H9 (cell line): Measurements from ENCODE around the gene ATXN10. TPM values are rescaled to one million over a fixed set of nuclear protein-coding genes. Genes with fewer than 3 reads are reported as not detected.

ENCODE experiments used
- DNase-seq: peaks from one replicate; pipeline ENCODE4 v3.0.0-alpha.2; 2017
- H2AFZ ChIP-seq: one replicate; pipeline ENCODE4 v1.6.1; 2013; ENCODE audit warnings: mild to moderate bottlenecking, low read length, control low read depth, moderate library complexity
- H2AK5ac ChIP-seq: 2 replicates; pipeline ENCODE4 v1.6.1; 2013; ENCODE audit warnings: low read length, control low read depth, mixed read lengths; ENCODE audit not compliant: insufficient read length
- H2BK120ac ChIP-seq: one replicate; pipeline ENCODE4 v1.6.1; 2013; ENCODE audit warnings: low read depth, mild to moderate bottlenecking, low read length, control low read depth, inconsistent platforms; ENCODE audit not compliant: poor library complexity, severe bottlenecking
- H2BK12ac ChIP-seq: 2 replicates; pipeline ENCODE4 v1.6.1; 2013; ENCODE audit warnings: low read length, control low read depth, mixed read lengths, low read depth; ENCODE audit not compliant: insufficient read length
- H2BK15ac ChIP-seq: 2 replicates; pipeline ENCODE4 v1.6.1; 2013; ENCODE audit warnings: low read depth, low read length, control low read depth
- H2BK20ac ChIP-seq: one replicate; pipeline ENCODE4 v1.6.1; 2013; ENCODE audit warnings: low read depth, mild to moderate bottlenecking, low read length, control low read depth, inconsistent platforms; ENCODE audit not compliant: poor library complexity, severe bottlenecking
- H2BK5ac ChIP-seq: 2 replicates; pipeline ENCODE4 v1.6.1; 2013; ENCODE audit warnings: low read length, control low read depth, mixed read lengths; ENCODE audit not compliant: insufficient read length
- H3K14ac ChIP-seq: 2 replicates; pipeline ENCODE4 v1.6.1; 2013; ENCODE audit warnings: low read length, control low read depth; ENCODE audit not compliant: insufficient read depth
- H3K18ac ChIP-seq: 2 replicates; pipeline ENCODE4 v1.6.1; 2013; ENCODE audit warnings: low read depth, mild to moderate bottlenecking, mixed read lengths, low read length, control low read depth; ENCODE audit not compliant: insufficient read length
- H3K23ac ChIP-seq: 2 replicates; pipeline ENCODE4 v1.6.1; 2013; ENCODE audit warnings: low read length, control low read depth, mixed read lengths, low read depth; ENCODE audit not compliant: insufficient read length
- H3K23me2 ChIP-seq: 2 replicates; pipeline ENCODE4 v1.6.1; 2013; ENCODE audit warnings: low read depth, mild to moderate bottlenecking, mixed read lengths, low read length, control low read depth; ENCODE audit not compliant: insufficient read length, poor library complexity, severe bottlenecking
- H3K27ac ChIP-seq: 2 replicates; pipeline ENCODE4 v1.5.1; 2013; ENCODE audit warnings: low read length, control low read depth, mixed read lengths, low read depth; ENCODE audit not compliant: insufficient read length
- H3K27me3 ChIP-seq: 2 replicates; pipeline ENCODE4 v1.6.1; 2013; ENCODE audit warnings: low read length, control low read depth, inconsistent platforms; ENCODE audit not compliant: insufficient read depth
- H3K4ac ChIP-seq: 2 replicates; pipeline ENCODE4 v1.6.1; 2013; ENCODE audit warnings: low read depth, mild to moderate bottlenecking, control low read depth, inconsistent platforms, low read length, moderate library complexity
- H3K4me1 ChIP-seq: 2 replicates; pipeline ENCODE4 v1.6.1; 2013; ENCODE audit warnings: low read length, control low read depth, inconsistent platforms; ENCODE audit not compliant: insufficient read depth
- H3K4me2 ChIP-seq: 2 replicates; pipeline ENCODE4 v1.6.1; 2013; ENCODE audit warnings: low read length, control low read depth, mixed read lengths; ENCODE audit not compliant: insufficient read length, insufficient read depth
- H3K56ac ChIP-seq: 2 replicates; pipeline ENCODE4 v1.6.1; 2013; ENCODE audit warnings: low read depth, mild to moderate bottlenecking, mixed read lengths, low read length, control low read depth; ENCODE audit not compliant: insufficient read length
- H3K79me1 ChIP-seq: 2 replicates; pipeline ENCODE4 v1.6.1; 2013; ENCODE audit warnings: low read depth, mild to moderate bottlenecking, moderate library complexity, low read length, control low read depth, inconsistent platforms; ENCODE audit not compliant: insufficient read depth, poor library complexity, severe bottlenecking
- H3K79me2 ChIP-seq: 2 replicates; pipeline ENCODE4 v1.6.1; 2013; ENCODE audit warnings: low read length, control low read depth, inconsistent platforms; ENCODE audit not compliant: insufficient read depth
- H3K9ac ChIP-seq: 2 replicates; pipeline ENCODE4 v1.6.1; 2013; ENCODE audit warnings: low read length, control low read depth, mixed read lengths; ENCODE audit not compliant: insufficient read length; ENCODE audit errors: extremely low read depth
- H3K9me3 ChIP-seq: one replicate; pipeline ENCODE4 v1.6.1; 2013; ENCODE audit warnings: low read depth, low read length, inconsistent platforms; ENCODE audit not compliant: control insufficient read depth
- H3T11ph ChIP-seq: one replicate; pipeline ENCODE4 v1.6.1; 2013; ENCODE audit warnings: mild to moderate bottlenecking, low read length, control low read depth, inconsistent platforms
- H4K20me1 ChIP-seq: one replicate; pipeline ENCODE4 v1.6.1; 2013; ENCODE audit not compliant: control insufficient read depth, insufficient read length, insufficient read depth
- H4K5ac ChIP-seq: 2 replicates; pipeline ENCODE4 v1.6.1; 2013; ENCODE audit warnings: low read depth, mild to moderate bottlenecking, mixed read lengths, low read length, control low read depth; ENCODE audit not compliant: insufficient read length
- H4K8ac ChIP-seq: replicated peaks from 2 replicates; pipeline ENCODE4 v1.6.1; 2013; ENCODE audit warnings: low read length, control low read depth, mixed read lengths, low read depth; ENCODE audit not compliant: insufficient read length
- H4K91ac ChIP-seq: 2 replicates; pipeline ENCODE4 v1.6.1; 2013; ENCODE audit warnings: low read depth, mild to moderate bottlenecking, moderate library complexity, mixed read lengths, low read length, control low read depth; ENCODE audit not compliant: insufficient read length
- H3K27ac Mint-ChIP-seq, 3 experiments: 2 replicates in 2 of 3; 3 replicates in 1 of 3; pipeline ENCODE4 v1.8.0; 2020 to 2021; ENCODE audit warnings: mixed read lengths in 3 of 3, mild to moderate bottlenecking in 1 of 3, moderate library complexity in 1 of 3
- H3K27me3 Mint-ChIP-seq: 2 replicates; pipeline ENCODE4 v1.8.0; 2021; ENCODE audit warnings: low read depth, mild to moderate bottlenecking, moderate library complexity, mixed read lengths
- H3K36me3 Mint-ChIP-seq, 3 experiments: 2 replicates in 2 of 3; 3 replicates in 1 of 3; pipeline ENCODE4 v1.8.0; 2020 to 2021; ENCODE audit warnings: low read depth in 3 of 3, mixed read lengths in 3 of 3; ENCODE audit not compliant: insufficient read depth in 1 of 3
- H3K4me1 Mint-ChIP-seq, 2 experiments: 2 replicates each; pipeline ENCODE4 v1.8.0; 2020; ENCODE audit warnings: mixed read lengths in 2 of 2
- H3K4me3 Mint-ChIP-seq, 2 experiments: 2 replicates in 1 of 2; 3 replicates in 1 of 2; pipeline ENCODE4 v1.8.0; 2020 to 2021; ENCODE audit warnings: mild to moderate bottlenecking in 2 of 2, mixed read lengths in 2 of 2, moderate library complexity in 1 of 2
- H3K9me3 Mint-ChIP-seq, 2 experiments: 2 replicates in 1 of 2; 3 replicates in 1 of 2; pipeline ENCODE4 v1.8.0; 2020; ENCODE audit warnings: mild to moderate bottlenecking in 2 of 2, mixed read lengths in 2 of 2, moderate library complexity in 1 of 2
- WGBS: extraction: QIAGEN DNeasy Blood & Tissue Kit; methylation state at CpG from one replicate; pipeline ENCODE4 v1.1.7; 2013; ENCODE audit warnings: missing lambda C conversion rate, low lambda C conversion rate, mixed read lengths; ENCODE audit not compliant: insufficient read length; ENCODE audit errors: extremely low coverage; 5-methylcytosine and 5-hydroxymethylcytosine counted together
- total RNA-seq: library from RNA; stranded (reverse); gene quantifications from 2 replicates; pipeline ENCODE4 v1.2.1, GENCODE V29; 2021
- TF ChIP-seq, protein P1 (sequence below): fragments of 200-600 bp; sonication (generic); conservative IDR thresholded peaks from 3 replicates; pipeline ENCODE4 v1.8.0; 2021; ENCODE audit warnings: antibody characterized with exemption, mild to moderate bottlenecking

The ATXN10 gene
- total RNA-seq, 1 experiment from 2014 or later: 210 TPM

DNA sequence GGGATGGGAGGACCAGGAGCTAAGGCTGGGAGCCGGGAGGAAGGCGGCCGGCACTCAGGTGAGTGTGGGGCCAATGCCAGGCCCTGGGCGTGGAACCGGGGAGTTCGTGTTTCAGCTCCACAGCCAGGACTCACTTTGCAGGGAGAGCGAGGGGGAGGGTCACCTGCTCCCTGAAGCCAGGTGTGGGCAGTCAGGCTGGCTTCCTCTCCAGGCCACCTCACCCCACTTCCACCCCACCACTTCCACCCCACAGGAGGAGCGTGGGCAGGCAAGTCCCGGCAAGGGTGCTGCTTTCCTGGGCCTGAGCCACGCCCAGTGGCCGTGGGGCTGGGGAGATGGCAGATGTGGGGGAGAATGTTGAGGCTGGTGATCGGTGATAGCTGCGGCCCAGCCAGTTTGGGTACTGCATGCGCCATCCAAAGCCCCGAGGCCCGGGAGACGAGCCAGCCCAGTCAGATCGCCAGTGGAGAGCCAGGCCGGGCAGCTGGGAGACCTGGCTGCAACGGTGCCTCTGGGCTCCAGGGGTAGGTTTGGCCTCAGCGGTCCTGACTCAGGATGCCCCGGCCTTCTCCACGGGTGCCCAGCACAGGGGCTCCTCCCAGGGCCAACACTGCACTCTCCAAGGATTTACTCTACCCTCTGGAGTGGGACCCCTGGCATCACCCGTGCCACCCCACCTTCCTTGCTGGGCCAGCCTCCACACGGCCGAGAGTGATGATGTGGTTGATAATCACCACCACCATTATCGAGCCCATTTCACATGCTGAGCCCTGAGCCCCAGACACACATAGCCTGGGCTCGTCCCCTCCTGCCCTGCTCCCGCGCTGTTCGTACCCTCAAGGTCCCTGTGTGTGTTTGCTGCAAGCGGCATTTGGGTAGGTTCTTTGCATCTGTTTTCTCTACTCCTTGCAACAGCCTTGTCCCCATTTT, 211.5 kb downstream of the ATXN10 start:
- no peak overlapping the region for H2BK12ac ChIP-seq
- Mint-ChIP-seq H3K4me3 (no peak overlapping the region; a peak in 1 of 5 replicates), H3K36me3 (no peaks in the 10 kb centered on the region), H3K4me1 (peaks cover 5 to 25% of the 10 kb centered on the region in 2 experiments), H3K27ac (peak overlapping the region in 1 of 3 experiments; percentile 44; a peak in 1 of 7 replicates), H3K9me3 (no peaks in the 10 kb centered on the region), H3K27me3 (peaks cover 5% of the 10 kb centered on the region)
- H3K27me3 ChIP-seq: peaks cover 3% of the 10 kb centered on the region; the same call in 1 of the 2 replicates
- no peaks in the 10 kb centered on the region for H3K23me2 ChIP-seq
- no peak overlapping the region for H3K9ac ChIP-seq
- H3K23ac ChIP-seq: no peak overlapping the region
- no peak overlapping the region for H3K4me2 ChIP-seq
- H3K79me1 ChIP-seq: no peaks in the 10 kb centered on the region
- no peaks in the 10 kb centered on the region for H3K9me3 ChIP-seq
- H4K20me1 ChIP-seq: no peaks in the 10 kb centered on the region
- no peak overlapping the region for H2BK5ac ChIP-seq
- no peak overlapping the region for H2AFZ ChIP-seq
- H3T11ph ChIP-seq: no peak overlapping the region
- H3K4me1 ChIP-seq: no peaks in the 10 kb centered on the region
- H2AK5ac ChIP-seq: no peak overlapping the region
- peak; percentile 20 for DNase-seq
- H4K91ac ChIP-seq: no peak overlapping the region
- no peak overlapping the region for H3K4ac ChIP-seq
- no peaks in the 10 kb centered on the region for H3K79me2 ChIP-seq
- H4K8ac ChIP-seq: no peak overlapping the region
- TF ChIP-seq, protein P1, sequence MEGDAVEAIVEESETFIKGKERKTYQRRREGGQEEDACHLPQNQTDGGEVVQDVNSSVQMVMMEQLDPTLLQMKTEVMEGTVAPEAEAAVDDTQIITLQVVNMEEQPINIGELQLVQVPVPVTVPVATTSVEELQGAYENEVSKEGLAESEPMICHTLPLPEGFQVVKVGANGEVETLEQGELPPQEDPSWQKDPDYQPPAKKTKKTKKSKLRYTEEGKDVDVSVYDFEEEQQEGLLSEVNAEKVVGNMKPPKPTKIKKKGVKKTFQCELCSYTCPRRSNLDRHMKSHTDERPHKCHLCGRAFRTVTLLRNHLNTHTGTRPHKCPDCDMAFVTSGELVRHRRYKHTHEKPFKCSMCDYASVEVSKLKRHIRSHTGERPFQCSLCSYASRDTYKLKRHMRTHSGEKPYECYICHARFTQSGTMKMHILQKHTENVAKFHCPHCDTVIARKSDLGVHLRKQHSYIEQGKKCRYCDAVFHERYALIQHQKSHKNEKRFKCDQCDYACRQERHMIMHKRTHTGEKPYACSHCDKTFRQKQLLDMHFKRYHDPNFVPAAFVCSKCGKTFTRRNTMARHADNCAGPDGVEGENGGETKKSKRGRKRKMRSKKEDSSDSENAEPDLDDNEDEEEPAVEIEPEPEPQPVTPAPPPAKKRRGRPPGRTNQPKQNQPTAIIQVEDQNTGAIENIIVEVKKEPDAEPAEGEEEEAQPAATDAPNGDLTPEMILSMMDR: no peak
- H2BK120ac ChIP-seq: no peak overlapping the region
- H2BK15ac ChIP-seq: no peak overlapping the region
- WGBS: no CpG with 5 or more reads among the region's 32 CpGs
- no peak overlapping the region for H3K27ac ChIP-seq
- H3K18ac ChIP-seq: no peak overlapping the region
- no peak overlapping the region for H4K5ac ChIP-seq
- H3K14ac ChIP-seq: no peak overlapping the region; the same call in 1 of the 2 replicates
- H3K56ac ChIP-seq: no peak overlapping the region
- H2BK20ac ChIP-seq: no peak overlapping the region
